HepG2 (cell line): ENCODE measurements around the gene CACNA1H. TPM values are rescaled to one million over a fixed set of nuclear protein-coding genes. Genes with fewer than 3 reads are reported as not detected.

ENCODE experiments used
- HDAC6 ChIP-seq: fragments of 200-600 bp; sonication (generic); IDR thresholded peaks from 2 replicates; pipeline ENCODE4 v1.7.0; 2017; ENCODE audit warnings: mild to moderate bottlenecking, antibody characterized with exemption, low read length, low read depth
- HNRNPH1 ChIP-seq: fragments of 200-400 bp; formaldehyde crosslinking; optimal IDR thresholded peaks from 2 replicates; pipeline ENCODE3; 2017; ENCODE audit warnings: mild to moderate bottlenecking, low read depth, low read length
- JARID2 ChIP-seq: sonication (generic); formaldehyde crosslinking; IDR thresholded peaks from 2 replicates; pipeline ENCODE4 v1.8.1; 2023; ENCODE audit warnings: missing genetic modification reagents, inconsistent platforms; ENCODE audit not compliant: insufficient replicate concordance
- JUND ChIP-seq: sonication (generic); formaldehyde crosslinking; IDR thresholded peaks from 2 replicates; pipeline ENCODE4 v1.8.0; 2022; ENCODE audit warnings: mild to moderate bottlenecking, missing genetic modification reagents
- KDM5B ChIP-seq: sonication (generic); formaldehyde crosslinking; IDR thresholded peaks from 2 replicates; pipeline ENCODE4 v1.4.0; 2020; ENCODE audit warnings: missing genetic modification reagents, mild to moderate bottlenecking, borderline replicate concordance
- MYC ChIP-seq: sonication (generic); formaldehyde crosslinking; IDR thresholded peaks from 2 replicates; pipeline ENCODE4 v1.9.0; 2021; ENCODE audit warnings: missing genetic modification reagents, borderline replicate concordance
- RARA ChIP-seq: IDR thresholded peaks from 2 replicates; pipeline ENCODE4 v1.6.1; 2016; ENCODE audit warnings: missing genetic modification reagents, missing compliant biosample characterization
- RFX1 ChIP-seq: fragments of 450-650 bp; IDR thresholded peaks from 2 replicates; pipeline ENCODE4 v1.6.1; 2017
- WIZ ChIP-seq: sonication (generic); formaldehyde crosslinking; IDR thresholded peaks from 2 replicates; pipeline ENCODE4 v1.5.1; 2020; ENCODE audit warnings: mild to moderate bottlenecking, missing genetic modification reagents
- ZNF564 ChIP-seq: sonication (generic); formaldehyde crosslinking; IDR thresholded peaks from 2 replicates; pipeline ENCODE4 v1.8.1; 2023; ENCODE audit warnings: mild to moderate bottlenecking, missing genetic modification reagents
- ZNF589 ChIP-seq: sonication (generic); formaldehyde crosslinking; conservative IDR thresholded peaks from 2 replicates; pipeline ENCODE4 v1.8.0; 2022; ENCODE audit warnings: mild to moderate bottlenecking, moderate library complexity, missing genetic modification reagents
- ZNF614 ChIP-seq: IDR thresholded peaks from 2 replicates; pipeline ENCODE4 v1.6.1; 2018; ENCODE audit warnings: missing biosample characterization, missing genetic modification reagents, inconsistent platforms, borderline replicate concordance
- ZNF768 ChIP-seq: sonication (generic); formaldehyde crosslinking; IDR thresholded peaks from 2 replicates; pipeline ENCODE4 v1.4.0; 2020; ENCODE audit warnings: missing genetic modification reagents
- ZNF816 ChIP-seq: sonication (generic); formaldehyde crosslinking; IDR thresholded peaks from 2 replicates; pipeline ENCODE4 v1.8.0; 2022; ENCODE audit warnings: missing genetic modification reagents, mild to moderate bottlenecking, borderline replicate concordance
- ZSCAN9 ChIP-seq: IDR thresholded peaks from 2 replicates; pipeline ENCODE4 v1.6.1; 2016; ENCODE audit warnings: borderline replicate concordance
- polyA plus RNA-seq, 8 experiments: library from polyadenylated mRNA; depleted of rRNA in 3 of 8; stranded (reverse) in 7 of 8; unstranded in 1 of 8; fragments of >200 nt; fragmentation: Illumina TruSeq in 4 of 8; extraction: Trizol in 4 of 8; gene quantifications; 2 replicates each; pipeline versions ENCODE4 v1.2.1 to v1.2.3, GENCODE V29; 2011 to 2016; ENCODE audit warnings: low read depth in 4 of 8, missing spikeins in 1 of 8, mixed read lengths in 1 of 8; ENCODE audit not compliant: insufficient read depth in 1 of 8
- total RNA-seq, 5 experiments: library from RNA; depleted of rRNA; stranded (reverse); fragments of >200 nt; fragmentation: Illumina TruSeq; extraction: Trizol; gene quantifications; 2 replicates each; pipeline ENCODE4 v1.2.3, GENCODE V29; 2016; ENCODE audit warnings: low read depth in 1 of 5
- TF ChIP-seq, protein P1 (sequence below): sonication (generic); formaldehyde crosslinking; IDR thresholded peaks from 2 replicates; pipeline ENCODE4 v1.4.0; 2020; ENCODE audit warnings: missing genetic modification reagents
- TF ChIP-seq, protein P2 (sequence below): sonication (generic); formaldehyde crosslinking; IDR thresholded peaks from 2 replicates; pipeline ENCODE4; 2020; ENCODE audit warnings: missing genetic modification reagents, mild to moderate bottlenecking, borderline replicate concordance
- TF ChIP-seq, protein P3 (sequence below): sonication (generic); formaldehyde crosslinking; IDR thresholded peaks from 2 replicates; pipeline ENCODE4 v1.5.1; 2020; ENCODE audit warnings: mild to moderate bottlenecking, missing genetic modification reagents, moderate library complexity

The CACNA1H gene
- total and polyA plus RNA-seq, 2 of the 13 experiments (the other 11 are each of a cell fraction or from before 2014, with no cell fraction given), result 0.40 to 1.8 TPM

GRCh38 chr16:1188432-1189189 lies 35.7 kb downstream of the CACNA1H start (continued):
- TF ChIP-seq, protein P1, sequence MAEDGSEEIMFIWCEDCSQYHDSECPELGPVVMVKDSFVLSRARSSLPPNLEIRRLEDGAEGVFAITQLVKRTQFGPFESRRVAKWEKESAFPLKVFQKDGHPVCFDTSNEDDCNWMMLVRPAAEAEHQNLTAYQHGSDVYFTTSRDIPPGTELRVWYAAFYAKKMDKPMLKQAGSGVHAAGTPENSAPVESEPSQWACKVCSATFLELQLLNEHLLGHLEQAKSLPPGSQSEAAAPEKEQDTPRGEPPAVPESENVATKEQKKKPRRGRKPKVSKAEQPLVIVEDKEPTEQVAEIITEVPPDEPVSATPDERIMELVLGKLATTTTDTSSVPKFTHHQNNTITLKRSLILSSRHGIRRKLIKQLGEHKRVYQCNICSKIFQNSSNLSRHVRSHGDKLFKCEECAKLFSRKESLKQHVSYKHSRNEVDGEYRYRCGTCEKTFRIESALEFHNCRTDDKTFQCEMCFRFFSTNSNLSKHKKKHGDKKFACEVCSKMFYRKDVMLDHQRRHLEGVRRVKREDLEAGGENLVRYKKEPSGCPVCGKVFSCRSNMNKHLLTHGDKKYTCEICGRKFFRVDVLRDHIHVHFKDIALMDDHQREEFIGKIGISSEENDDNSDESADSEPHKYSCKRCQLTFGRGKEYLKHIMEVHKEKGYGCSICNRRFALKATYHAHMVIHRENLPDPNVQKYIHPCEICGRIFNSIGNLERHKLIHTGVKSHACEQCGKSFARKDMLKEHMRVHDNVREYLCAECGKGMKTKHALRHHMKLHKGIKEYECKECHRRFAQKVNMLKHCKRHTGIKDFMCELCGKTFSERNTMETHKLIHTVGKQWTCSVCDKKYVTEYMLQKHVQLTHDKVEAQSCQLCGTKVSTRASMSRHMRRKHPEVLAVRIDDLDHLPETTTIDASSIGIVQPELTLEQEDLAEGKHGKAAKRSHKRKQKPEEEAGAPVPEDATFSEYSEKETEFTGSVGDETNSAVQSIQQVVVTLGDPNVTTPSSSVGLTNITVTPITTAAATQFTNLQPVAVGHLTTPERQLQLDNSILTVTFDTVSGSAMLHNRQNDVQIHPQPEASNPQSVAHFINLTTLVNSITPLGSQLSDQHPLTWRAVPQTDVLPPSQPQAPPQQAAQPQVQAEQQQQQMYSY (CRISPR knock-in tag), result 0 out of 2 replicates have a peak, but pooled peaks have one; percentile 35
- TF ChIP-seq ZNF589 (CRISPR knock-in tag), result no peak
- no peak for TF ChIP-seq HNRNPH1
- no peak for TF ChIP-seq JUND (CRISPR knock-in tag)
- TF ChIP-seq ZNF816 (CRISPR knock-in tag), result peak; percentile 74
- TF ChIP-seq ZNF768 (CRISPR knock-in tag), result peak; percentile 56; the same call in 1 of the 2 replicates
- TF ChIP-seq ZNF564 (CRISPR knock-in tag), result peak; percentile 81; the same call in 1 of the 2 replicates
- TF ChIP-seq ZNF614 (CRISPR knock-in tag), result no peak
- peak; percentile 75; the same call in 1 of the 2 replicates for TF ChIP-seq KDM5B (CRISPR knock-in tag)
- TF ChIP-seq, protein P2, sequence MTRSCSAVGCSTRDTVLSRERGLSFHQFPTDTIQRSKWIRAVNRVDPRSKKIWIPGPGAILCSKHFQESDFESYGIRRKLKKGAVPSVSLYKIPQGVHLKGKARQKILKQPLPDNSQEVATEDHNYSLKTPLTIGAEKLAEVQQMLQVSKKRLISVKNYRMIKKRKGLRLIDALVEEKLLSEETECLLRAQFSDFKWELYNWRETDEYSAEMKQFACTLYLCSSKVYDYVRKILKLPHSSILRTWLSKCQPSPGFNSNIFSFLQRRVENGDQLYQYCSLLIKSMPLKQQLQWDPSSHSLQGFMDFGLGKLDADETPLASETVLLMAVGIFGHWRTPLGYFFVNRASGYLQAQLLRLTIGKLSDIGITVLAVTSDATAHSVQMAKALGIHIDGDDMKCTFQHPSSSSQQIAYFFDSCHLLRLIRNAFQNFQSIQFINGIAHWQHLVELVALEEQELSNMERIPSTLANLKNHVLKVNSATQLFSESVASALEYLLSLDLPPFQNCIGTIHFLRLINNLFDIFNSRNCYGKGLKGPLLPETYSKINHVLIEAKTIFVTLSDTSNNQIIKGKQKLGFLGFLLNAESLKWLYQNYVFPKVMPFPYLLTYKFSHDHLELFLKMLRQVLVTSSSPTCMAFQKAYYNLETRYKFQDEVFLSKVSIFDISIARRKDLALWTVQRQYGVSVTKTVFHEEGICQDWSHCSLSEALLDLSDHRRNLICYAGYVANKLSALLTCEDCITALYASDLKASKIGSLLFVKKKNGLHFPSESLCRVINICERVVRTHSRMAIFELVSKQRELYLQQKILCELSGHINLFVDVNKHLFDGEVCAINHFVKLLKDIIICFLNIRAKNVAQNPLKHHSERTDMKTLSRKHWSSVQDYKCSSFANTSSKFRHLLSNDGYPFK (CRISPR knock-in tag), result no peak
- TF ChIP-seq ZSCAN9 (CRISPR knock-in tag), result peak; percentile 86; the same call in 1 of the 2 replicates
- TF ChIP-seq HDAC6, result no peak
- TF ChIP-seq, protein P3, sequence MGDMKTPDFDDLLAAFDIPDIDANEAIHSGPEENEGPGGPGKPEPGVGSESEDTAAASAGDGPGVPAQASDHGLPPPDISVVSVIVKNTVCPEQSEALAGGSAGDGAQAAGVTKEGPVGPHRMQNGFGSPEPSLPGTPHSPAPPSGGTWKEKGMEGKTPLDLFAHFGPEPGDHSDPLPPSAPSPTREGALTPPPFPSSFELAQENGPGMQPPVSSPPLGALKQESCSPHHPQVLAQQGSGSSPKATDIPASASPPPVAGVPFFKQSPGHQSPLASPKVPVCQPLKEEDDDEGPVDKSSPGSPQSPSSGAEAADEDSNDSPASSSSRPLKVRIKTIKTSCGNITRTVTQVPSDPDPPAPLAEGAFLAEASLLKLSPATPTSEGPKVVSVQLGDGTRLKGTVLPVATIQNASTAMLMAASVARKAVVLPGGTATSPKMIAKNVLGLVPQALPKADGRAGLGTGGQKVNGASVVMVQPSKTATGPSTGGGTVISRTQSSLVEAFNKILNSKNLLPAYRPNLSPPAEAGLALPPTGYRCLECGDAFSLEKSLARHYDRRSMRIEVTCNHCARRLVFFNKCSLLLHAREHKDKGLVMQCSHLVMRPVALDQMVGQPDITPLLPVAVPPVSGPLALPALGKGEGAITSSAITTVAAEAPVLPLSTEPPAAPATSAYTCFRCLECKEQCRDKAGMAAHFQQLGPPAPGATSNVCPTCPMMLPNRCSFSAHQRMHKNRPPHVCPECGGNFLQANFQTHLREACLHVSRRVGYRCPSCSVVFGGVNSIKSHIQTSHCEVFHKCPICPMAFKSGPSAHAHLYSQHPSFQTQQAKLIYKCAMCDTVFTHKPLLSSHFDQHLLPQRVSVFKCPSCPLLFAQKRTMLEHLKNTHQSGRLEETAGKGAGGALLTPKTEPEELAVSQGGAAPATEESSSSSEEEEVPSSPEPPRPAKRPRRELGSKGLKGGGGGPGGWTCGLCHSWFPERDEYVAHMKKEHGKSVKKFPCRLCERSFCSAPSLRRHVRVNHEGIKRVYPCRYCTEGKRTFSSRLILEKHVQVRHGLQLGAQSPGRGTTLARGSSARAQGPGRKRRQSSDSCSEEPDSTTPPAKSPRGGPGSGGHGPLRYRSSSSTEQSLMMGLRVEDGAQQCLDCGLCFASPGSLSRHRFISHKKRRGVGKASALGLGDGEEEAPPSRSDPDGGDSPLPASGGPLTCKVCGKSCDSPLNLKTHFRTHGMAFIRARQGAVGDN, result peak; percentile 54
- peak; percentile 76; the same call in 1 of the 2 replicates for TF ChIP-seq WIZ
- TF ChIP-seq JARID2 (CRISPR knock-in tag), result peak; percentile 46
- no peak for TF ChIP-seq RFX1
- TF ChIP-seq MYC (CRISPR knock-in tag), result peak; percentile 46; the same call in 1 of the 2 replicates
- TF ChIP-seq RARA, result peak; percentile 44; the same call in 1 of the 2 replicates
